Uterus (tissue), 4 donors: ENCODE data around the gene SHISA6. TPM values are rescaled to one million over a fixed set of nuclear protein-coding genes. Genes with fewer than 3 reads are reported as not detected.

Experiments
- DNase-seq, 2 donors: peaks; one replicate each; pipeline ENCODE4 v3.0.0-alpha.2; 2019 to 2020
- H3K27ac ChIP-seq, 2 donors: fragments of 200-600 bp; sonication (generic); 1 replicate in 1 of 2; 2 replicates in 1 of 2; pipeline ENCODE4 v1.5.1; 2016 to 2018
- H3K27me3 ChIP-seq, 2 donors: fragments of 200-600 bp; sonication (generic); one replicate each; pipeline ENCODE4 v1.5.1; 2018 to 2019; ENCODE audit warnings: control low read depth in 1 of 2
- H3K36me3 ChIP-seq, 2 donors: fragments of 200-600 bp; sonication (generic); one replicate each; pipeline ENCODE4 v1.5.1; 2019; ENCODE audit warnings: control low read depth in 1 of 2
- H3K4me1 ChIP-seq, 2 donors: fragments of 200-600 bp; sonication (generic); one replicate each; pipeline ENCODE4 v1.5.1; 2018 to 2019; ENCODE audit warnings: control low read depth in 1 of 2
- H3K4me3 ChIP-seq, 2 donors: fragments of 200-600 bp; sonication (generic); 1 replicate in 1 of 2; 2 replicates in 1 of 2; pipeline ENCODE4 v1.5.1; 2018 to 2019; ENCODE audit warnings: mild to moderate bottlenecking in 1 of 2
- H3K9me3 ChIP-seq, 2 donors: fragments of 200-600 bp; sonication (generic); one replicate each; pipeline ENCODE4 v1.5.1; 2019; ENCODE audit warnings: control low read depth in 1 of 2
- CTCF ChIP-seq, 4 experiments: fragments of 200-600 bp in 2 of 4; fragments of 450-650 bp in 2 of 4; sonication (generic) in 2 of 4; IDR thresholded peaks; one replicate each; pipeline ENCODE4 v1.5.1; 2016 to 2019; ENCODE audit warnings: antibody characterized with exemption in 4 of 4, mild to moderate bottlenecking in 2 of 4, moderate library complexity in 1 of 4
- POLR2A ChIP-seq, 2 donors: fragments of 450-650 bp; IDR thresholded peaks; one replicate each; pipeline ENCODE4 v1.6.1; 2016; ENCODE audit warnings: antibody characterized with exemption in 2 of 2, mild to moderate bottlenecking in 1 of 2, moderate library complexity in 1 of 2
- intact Hi-C: fragments of 100-400 bp; cut with DNase I; formaldehyde crosslinking; loops from one replicate; pipeline ENCODE4 v1.15.1; 2023; ENCODE audit warnings: low total_unique reads
- total RNA-seq, 4 donors: library from RNA; depleted of rRNA in 3 of 4; stranded (reverse); fragments of >200 nt in 3 of 4; gene quantifications; one replicate each; pipeline versions ENCODE4 v1.1.0 to v1.2.4, GENCODE V29; 2014 to 2023
- donor health status: DM: yes; HTN: yes; CAD: no.

SHISA6 gene
- total RNA-seq, 4 donors from 2014 or later, result 0.18 to 3.7 (median 2.0) TPM; not detected in 1

- no peaks in the 10 kb centered on the region for H3K36me3 ChIP-seq
- TF ChIP-seq POLR2A (IDR thresholded peaks at IDR 0.05) (no peak), CTCF (IDR thresholded peaks at IDR 0.05) (no peak)
- intact Hi-C loops, result no loop called here
- H3K4me1 ChIP-seq, result no peaks in the 10 kb centered on the region
- H3K9me3 ChIP-seq, result no peaks in the 10 kb centered on the region
- no peaks in the 10 kb centered on the region for H3K27me3 ChIP-seq
- DNase-seq, result no peak
- no peak overlapping the region for H3K27ac ChIP-seq
- H3K4me3 ChIP-seq, result no peak overlapping the region
Observed at GRCh38 chr17:11461993-11462548, 221.1 kb downstream of the SHISA6 start.

- DNase-seq, result no peak
- intact Hi-C loops, result no loop called here
- no peaks in the 10 kb centered on the region for H3K36me3 ChIP-seq
- no peak overlapping the region for H3K27ac ChIP-seq
- no peaks in the 10 kb centered on the region for H3K9me3 ChIP-seq
- H3K27me3 ChIP-seq, result no peaks in the 10 kb centered on the region
- TF ChIP-seq CTCF (IDR thresholded peaks at IDR 0.05), result no peak
- TF ChIP-seq POLR2A (IDR thresholded peaks at IDR 0.05), result no peak
- H3K4me1 ChIP-seq, result no peaks in the 10 kb centered on the region
- no peak overlapping the region for H3K4me3 ChIP-seq
Observed at GRCh38 chr17:11467639-11468038, 226.6 kb downstream of the SHISA6 start.

GRCh38 chr17:11485336-11486100 is 244.5 kb downstream of the SHISA6 start:
- H3K36me3 ChIP-seq, result no peaks in the 10 kb centered on the region
- H3K9me3 ChIP-seq, result no peaks in the 10 kb centered on the region
- intact Hi-C loops, result no loop called here
- H3K27me3 ChIP-seq, result no peaks in the 10 kb centered on the region
- TF ChIP-seq POLR2A (IDR thresholded peaks at IDR 0.05), result no peak
- TF ChIP-seq CTCF (IDR thresholded peaks at IDR 0.05), result no peak
- H3K27ac ChIP-seq, result peak overlapping the region; percentile 28 to 43
- peak in 1 of 2 donors; percentile 23 for DNase-seq
- no peak overlapping the region for H3K4me3 ChIP-seq
- H3K4me1 ChIP-seq, result peaks cover 0 to 7% of the 10 kb centered on the region in 2 donors

- peak in 1 of 2 donors; percentile 14 for DNase-seq
- H3K9me3 ChIP-seq, result no peaks in the 10 kb centered on the region
- intact Hi-C loops, result no loop called here
Observed at GRCh38 chr17:11486101-11486867, 245.3 kb downstream of the SHISA6 start.

More at GRCh38 chr17:11486101-11486867, 245.3 kb downstream of the SHISA6 start:
- no peak overlapping the region for H3K4me3 ChIP-seq
- TF ChIP-seq POLR2A (IDR thresholded peaks at IDR 0.05) (no peak), CTCF (IDR thresholded peaks at IDR 0.05) (no peak)
- peak overlapping the region; percentile 28 to 43 for H3K27ac ChIP-seq
- peaks cover 0 to 7% of the 10 kb centered on the region in 2 donors for H3K4me1 ChIP-seq
- no peaks in the 10 kb centered on the region for H3K36me3 ChIP-seq
- H3K27me3 ChIP-seq, result no peaks in the 10 kb centered on the region
